ENCODE results near the gene ZNF41. TPM values are rescaled to one million over a fixed set of nuclear protein-coding genes. Genes with fewer than 3 reads are reported as not detected.

ZNF41 gene
- total and polyA plus RNA-seq, 2 experiments from 2014 or later = 2.0 to 6.3 TPM

DNA sequence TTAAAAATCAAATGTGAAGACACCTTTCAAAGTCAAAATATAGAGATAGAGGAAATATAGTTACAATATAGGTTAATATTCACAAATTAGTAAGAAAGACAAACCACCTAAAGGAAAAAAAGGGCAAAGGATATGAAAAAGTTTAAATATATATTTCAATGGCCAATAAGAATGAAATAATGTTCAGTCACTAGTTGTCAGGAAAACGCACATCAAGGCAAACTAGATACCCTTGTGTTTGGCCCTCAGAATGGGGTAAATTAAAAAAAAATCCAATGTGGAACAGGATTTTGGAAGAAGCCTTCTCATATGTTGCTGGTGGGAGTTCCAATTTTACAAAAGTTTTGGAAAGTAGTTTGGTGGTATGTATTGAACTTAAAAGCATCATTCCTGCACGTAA lies 2.4 kb downstream of the ZNF41 start (continued):
- TF ChIP-seq, protein P1, sequence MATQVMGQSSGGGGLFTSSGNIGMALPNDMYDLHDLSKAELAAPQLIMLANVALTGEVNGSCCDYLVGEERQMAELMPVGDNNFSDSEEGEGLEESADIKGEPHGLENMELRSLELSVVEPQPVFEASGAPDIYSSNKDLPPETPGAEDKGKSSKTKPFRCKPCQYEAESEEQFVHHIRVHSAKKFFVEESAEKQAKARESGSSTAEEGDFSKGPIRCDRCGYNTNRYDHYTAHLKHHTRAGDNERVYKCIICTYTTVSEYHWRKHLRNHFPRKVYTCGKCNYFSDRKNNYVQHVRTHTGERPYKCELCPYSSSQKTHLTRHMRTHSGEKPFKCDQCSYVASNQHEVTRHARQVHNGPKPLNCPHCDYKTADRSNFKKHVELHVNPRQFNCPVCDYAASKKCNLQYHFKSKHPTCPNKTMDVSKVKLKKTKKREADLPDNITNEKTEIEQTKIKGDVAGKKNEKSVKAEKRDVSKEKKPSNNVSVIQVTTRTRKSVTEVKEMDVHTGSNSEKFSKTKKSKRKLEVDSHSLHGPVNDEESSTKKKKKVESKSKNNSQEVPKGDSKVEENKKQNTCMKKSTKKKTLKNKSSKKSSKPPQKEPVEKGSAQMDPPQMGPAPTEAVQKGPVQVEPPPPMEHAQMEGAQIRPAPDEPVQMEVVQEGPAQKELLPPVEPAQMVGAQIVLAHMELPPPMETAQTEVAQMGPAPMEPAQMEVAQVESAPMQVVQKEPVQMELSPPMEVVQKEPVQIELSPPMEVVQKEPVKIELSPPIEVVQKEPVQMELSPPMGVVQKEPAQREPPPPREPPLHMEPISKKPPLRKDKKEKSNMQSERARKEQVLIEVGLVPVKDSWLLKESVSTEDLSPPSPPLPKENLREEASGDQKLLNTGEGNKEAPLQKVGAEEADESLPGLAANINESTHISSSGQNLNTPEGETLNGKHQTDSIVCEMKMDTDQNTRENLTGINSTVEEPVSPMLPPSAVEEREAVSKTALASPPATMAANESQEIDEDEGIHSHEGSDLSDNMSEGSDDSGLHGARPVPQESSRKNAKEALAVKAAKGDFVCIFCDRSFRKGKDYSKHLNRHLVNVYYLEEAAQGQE (IDR thresholded peaks at IDR 0.05; ENCODE audit: unreplicated experiment) = no peak
- TF ChIP-seq NANOG (IDR thresholded peaks at IDR 0.05; ENCODE audit: borderline replicate concordance) (no peak), STAT1 (IDR thresholded peaks at IDR 0.05; ENCODE audit: unreplicated experiment) (no peak), CREB1 (CRISPR knock-in tag; IDR thresholded peaks at IDR 0.05; ENCODE audit: low read depth) (no peak)

DNA sequence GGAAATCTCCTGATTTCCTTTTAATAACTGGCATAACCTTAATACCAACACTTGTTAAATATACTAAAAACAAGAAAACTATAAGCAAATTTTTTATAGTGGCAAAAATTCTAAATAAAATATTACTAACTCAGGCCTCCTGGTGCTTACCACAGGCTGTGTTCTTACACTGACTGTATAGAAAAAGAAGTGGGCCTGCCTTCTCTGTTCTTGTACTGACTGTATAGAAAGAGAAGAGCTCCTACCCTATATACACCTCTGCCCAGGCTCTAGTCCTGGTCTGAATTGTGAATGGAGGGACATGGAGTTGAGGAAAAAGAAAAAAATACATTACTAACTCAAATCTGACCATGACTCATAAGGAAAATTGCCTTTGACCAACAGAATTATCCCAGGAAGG lies 7.5 kb downstream of the ZNF41 start:
- H3K9me3 Mint-ChIP-seq = no peaks in the 10 kb centered on the region
- ATAC-seq = no peak

More for the DNA sequence above, 7.5 kb downstream of the ZNF41 start:
- Mint-ChIP-seq H3K4me3 (no peak overlapping the region), H3K27ac (no peak overlapping the region), H3K36me3 (ENCODE audit: low read depth) (no peaks in the 10 kb centered on the region), H3K4me1 (no peaks in the 10 kb centered on the region), H3K27me3 (ENCODE audit: insufficient read depth, low read depth, poor library complexity) (no peaks in the 10 kb centered on the region)
- H3K79me2 ChIP-seq (replicated peaks; ENCODE audit: insufficient read depth) = peaks cover 17% of the 10 kb centered on the region; the same call in 1 of the 2 replicates
- H3K4me2 ChIP-seq = no peak overlapping the region
- no peak overlapping the region for H2AFZ ChIP-seq
- no peak for DNase-seq (ENCODE audit: low spot score)
- H3F3A ChIP-seq (replicated peaks; ENCODE audit: low read depth) = no peaks in the 10 kb centered on the region
- TF ChIP-seq, protein P1 (IDR thresholded peaks at IDR 0.05; ENCODE audit: unreplicated experiment) = no peak
- TF ChIP-seq EZH2 (IDR thresholded peaks at IDR 0.05; ENCODE audit: low read depth, unreplicated experiment) (no peak), POLR2AphosphoS5 (IDR thresholded peaks at IDR 0.05; ENCODE audit: low read depth) (no peak)
- H4K20me1 ChIP-seq (replicated peaks; ENCODE audit: insufficient read depth) = no peaks in the 10 kb centered on the region
- H3K27ac ChIP-seq (ENCODE audit: low read depth) = no peak overlapping the region
- H3K36me3 ChIP-seq (ENCODE audit: insufficient read depth) = no peaks in the 10 kb centered on the region
- H3K27me3 ChIP-seq (ENCODE audit: insufficient read depth) = no peaks in the 10 kb centered on the region
- H3K4me3 ChIP-seq = no peak overlapping the region
- H3K9me2 ChIP-seq (ENCODE audit: insufficient read depth) = no peaks in the 10 kb centered on the region
- H3K4me1 ChIP-seq (ENCODE audit: insufficient read depth) = no peaks in the 10 kb centered on the region

Measured in GM23338 (cell line).